Measurements from ENCODE around the gene LPXN.

DNA sequence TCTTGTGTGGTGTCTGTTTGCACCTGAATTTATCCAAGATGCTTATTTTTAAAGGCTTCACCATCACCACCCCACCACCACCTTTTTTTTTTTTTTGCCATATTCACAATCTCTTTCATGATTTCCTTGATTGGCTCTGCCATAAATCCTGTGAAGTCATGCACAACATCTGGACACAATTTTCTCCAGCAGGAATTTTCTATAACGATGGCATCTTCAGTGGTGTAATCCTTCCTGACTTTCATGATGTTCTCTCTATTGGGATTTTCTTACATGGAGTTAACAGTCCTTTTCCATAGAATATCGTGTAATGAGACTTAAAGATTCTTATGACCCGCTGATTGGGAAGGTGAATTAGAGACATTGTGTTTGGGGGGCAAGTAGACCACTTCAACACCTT, 21.0 kb upstream of the LPXN start:
- TF ChIP-seq, protein P1, sequence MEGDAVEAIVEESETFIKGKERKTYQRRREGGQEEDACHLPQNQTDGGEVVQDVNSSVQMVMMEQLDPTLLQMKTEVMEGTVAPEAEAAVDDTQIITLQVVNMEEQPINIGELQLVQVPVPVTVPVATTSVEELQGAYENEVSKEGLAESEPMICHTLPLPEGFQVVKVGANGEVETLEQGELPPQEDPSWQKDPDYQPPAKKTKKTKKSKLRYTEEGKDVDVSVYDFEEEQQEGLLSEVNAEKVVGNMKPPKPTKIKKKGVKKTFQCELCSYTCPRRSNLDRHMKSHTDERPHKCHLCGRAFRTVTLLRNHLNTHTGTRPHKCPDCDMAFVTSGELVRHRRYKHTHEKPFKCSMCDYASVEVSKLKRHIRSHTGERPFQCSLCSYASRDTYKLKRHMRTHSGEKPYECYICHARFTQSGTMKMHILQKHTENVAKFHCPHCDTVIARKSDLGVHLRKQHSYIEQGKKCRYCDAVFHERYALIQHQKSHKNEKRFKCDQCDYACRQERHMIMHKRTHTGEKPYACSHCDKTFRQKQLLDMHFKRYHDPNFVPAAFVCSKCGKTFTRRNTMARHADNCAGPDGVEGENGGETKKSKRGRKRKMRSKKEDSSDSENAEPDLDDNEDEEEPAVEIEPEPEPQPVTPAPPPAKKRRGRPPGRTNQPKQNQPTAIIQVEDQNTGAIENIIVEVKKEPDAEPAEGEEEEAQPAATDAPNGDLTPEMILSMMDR (IDR thresholded peaks at IDR 0.05; ENCODE audit: extremely low read depth in 1 of 2, insufficient read depth in 1 of 2, low read depth in 1 of 2, low read length in 2 of 2): no peak
- TF ChIP-seq POLR2AphosphoS5 (IDR thresholded peaks at IDR 0.05; ENCODE audit: insufficient read depth, low read depth, low read length): no peak
- TF ChIP-seq MYC (IDR thresholded peaks at IDR 0.05; ENCODE audit: low read depth, low read length): no peak
- TF ChIP-seq FOS (IDR thresholded peaks at IDR 0.05; ENCODE audit: borderline replicate concordance, insufficient read depth, low read length): no peak

Data from endothelial cell of umbilical vein (primary cell).